Transverse colon (tissue), 4 donors: ENCODE results near the gene ELAC1. TPM values are rescaled to one million over a fixed set of nuclear protein-coding genes. Genes with fewer than 3 reads are reported as not detected.

Source experiments
- DNase-seq: peaks from one replicate; pipeline ENCODE4 v3.0.0-alpha.2; 2019
- H3K27ac ChIP-seq, 4 donors: fragments of 200-600 bp; sonication (generic); 2 replicates each; pipeline ENCODE4 v1.5.1; 2016 to 2018; ENCODE audit warnings: inconsistent platforms in 4 of 4
- H3K27me3 ChIP-seq: fragments of 200-600 bp; sonication (generic); 2 replicates; pipeline ENCODE4 v1.5.1; 2017; ENCODE audit warnings: inconsistent platforms
- H3K36me3 ChIP-seq, 4 donors: fragments of 200-600 bp; sonication (generic); 2 replicates each; pipeline ENCODE4 v1.5.1; 2017 to 2019; ENCODE audit warnings: inconsistent platforms in 4 of 4
- H3K4me1 ChIP-seq, 4 donors: fragments of 200-600 bp; sonication (generic); 2 replicates each; pipeline ENCODE4 v1.5.1; 2017 to 2020; ENCODE audit warnings: inconsistent platforms in 4 of 4
- H3K4me3 ChIP-seq, 4 donors: fragments of 200-600 bp; sonication (generic); 1 replicate in 1 of 4; 2 replicates in 3 of 4; pipeline versions ENCODE4 v1.5.1 to v1.6.1; 2017 to 2019; ENCODE audit warnings: inconsistent platforms in 4 of 4
- H3K9me3 ChIP-seq, 2 donors: fragments of 200-600 bp; sonication (generic); 2 replicates each; pipeline ENCODE4 v1.5.1; 2017 to 2019; ENCODE audit warnings: inconsistent platforms in 2 of 2
- CTCF ChIP-seq, 5 experiments: fragments of 200-600 bp in 3 of 5; fragments of 450-650 bp in 2 of 5; sonication (generic) in 3 of 5; IDR thresholded peaks; 1 replicate in 2 of 5; 2 replicates in 3 of 5; pipeline ENCODE4 v1.5.1; 2016 to 2017; ENCODE audit warnings: antibody characterized with exemption in 5 of 5, inconsistent platforms in 3 of 5, mild to moderate bottlenecking in 2 of 5, moderate library complexity in 1 of 5
- EP300 ChIP-seq: sonication (generic); formaldehyde crosslinking; IDR thresholded peaks from one replicate; pipeline ENCODE4 v1.6.1; 2017; ENCODE audit warnings: antibody characterized with exemption, low read depth
- POLR2A ChIP-seq: fragments of 450-650 bp; IDR thresholded peaks from one replicate; pipeline ENCODE4 v1.6.1; 2016; ENCODE audit warnings: antibody characterized with exemption, mild to moderate bottlenecking, moderate library complexity
- POLR2AphosphoS5 ChIP-seq, 3 donors: sonication (generic); formaldehyde crosslinking; IDR thresholded peaks; one replicate each; pipeline ENCODE4 v1.6.1; 2016; ENCODE audit warnings: antibody characterized with exemption in 3 of 3
- WGBS, 2 donors: methylation state at CpG; one replicate each; pipeline ENCODE4 v1.1.5; 2018; ENCODE audit warnings: low coverage in 1 of 2; 5-methylcytosine and 5-hydroxymethylcytosine counted together
- in situ Hi-C, 4 donors: fragments of 200-750 bp; cut with MboI; loops; one replicate each; pipeline versions ENCODE4 v1.15.0 to v1.15.1; 2017; ENCODE audit warnings: low sequenced_read_pairs in 3 of 4, low pct_ligation_motif_present in 1 of 4, low pct_unique_long_range_greater_than_20kb in 1 of 4
- intact Hi-C: fragments of 100-400 bp; cut with DNase I; formaldehyde crosslinking; loops from one replicate; pipeline ENCODE4 v1.15.1; 2023; ENCODE audit warnings: low total_unique reads
- total RNA-seq, 4 donors: library from RNA; depleted of rRNA; stranded (reverse); fragments of >200 nt; gene quantifications; one replicate each; pipeline ENCODE4 v1.1.0, GENCODE V29; 2016

ELAC1 gene
- total RNA-seq, 4 donors from 2014 or later: 3.2 to 9.6 (median 6.4) TPM; not detected in 1

- no peak for DNase-seq
- Histone ChIP-seq H3K27ac (peak overlapping the region; percentile 52 to 75 (median 69)), H3K9me3 (no peaks in the 10 kb centered on the region), H3K36me3 (peaks cover 0 to 16% (median 5%) of the 10 kb centered on the region in 4 donors), H3K4me3 (no peak overlapping the region), H3K27me3 (no peaks in the 10 kb centered on the region), H3K4me1 (peaks cover 0 to 23% (median 16%) of the 10 kb centered on the region in 4 donors)
- no peak for TF ChIP-seq POLR2AphosphoS5 (IDR thresholded peaks at IDR 0.05)
- TF ChIP-seq CTCF (IDR thresholded peaks at IDR 0.05): peak in 2 of 5 experiments; percentile 14 to 23
- no peak for TF ChIP-seq EP300
- no peak for TF ChIP-seq POLR2A
- 47% methylated on average over 3 of the region's 3 CpGs; no CpG with 5 or more reads in 1 of the 2 donors for WGBS, 2 donors
- in situ Hi-C loops (no loop called here), intact Hi-C loops (no loop called here)
Observed at GRCh38 chr18:50982802-50983179, 15.0 kb downstream of the ELAC1 start.

GRCh38 chr18:50986360-50987087, 18.7 kb downstream of the ELAC1 start:
- intact Hi-C loops: no loop called here
- no peaks in the 10 kb centered on the region for H3K9me3 ChIP-seq
- 84% methylated on average over 2 of the region's 2 CpGs; no CpG with 5 or more reads in 1 of the 2 donors for WGBS, 2 donors
- H3K36me3 ChIP-seq: no peaks in the 10 kb centered on the region
- in situ Hi-C loops: no loop called here
- H3K4me3 ChIP-seq: no peak overlapping the region
- H3K4me1 ChIP-seq: peaks cover 0 to 13% (median 12%) of the 10 kb centered on the region in 4 donors
- no peak overlapping the region for H3K27ac ChIP-seq
- DNase-seq: no peak
- TF ChIP-seq POLR2A (no peak), POLR2AphosphoS5 (IDR thresholded peaks at IDR 0.05) (no peak), CTCF (IDR thresholded peaks at IDR 0.05) (no peak), EP300 (no peak)
- no peaks in the 10 kb centered on the region for H3K27me3 ChIP-seq

- intact Hi-C loops (no loop called here), in situ Hi-C loops (no loop called here)
- no peak for DNase-seq
- no peak overlapping the region for H3K4me3 ChIP-seq
- 40 to 73% methylated on average over 2 of the region's 2 CpGs for WGBS, 2 donors
- TF ChIP-seq EP300: no peak
- TF ChIP-seq POLR2AphosphoS5 (IDR thresholded peaks at IDR 0.05): no peak
- TF ChIP-seq CTCF (IDR thresholded peaks at IDR 0.05): no peak
- TF ChIP-seq POLR2A: no peak
- no peaks in the 10 kb centered on the region for H3K36me3 ChIP-seq
- no peaks in the 10 kb centered on the region for H3K27me3 ChIP-seq
- peaks cover 0 to 7% (median 6%) of the 10 kb centered on the region in 4 donors for H3K4me1 ChIP-seq
- no peak overlapping the region for H3K27ac ChIP-seq
- H3K9me3 ChIP-seq: no peaks in the 10 kb centered on the region
Observed at GRCh38 chr18:50987261-50987660, 19.4 kb downstream of the ELAC1 start.

- no peaks in the 10 kb centered on the region for H3K9me3 ChIP-seq
- TF ChIP-seq POLR2AphosphoS5 (IDR thresholded peaks at IDR 0.05) (no peak), POLR2A (no peak), CTCF (IDR thresholded peaks at IDR 0.05) (no peak), EP300 (no peak)
- 83 to 100% methylated on average over 1 to 3 of the region's 3 CpGs for WGBS, 2 donors
- intact Hi-C loops: no loop called here
- no peaks in the 10 kb centered on the region for H3K36me3 ChIP-seq
- no peak overlapping the region for H3K4me3 ChIP-seq
- H3K4me1 ChIP-seq: no peaks in the 10 kb centered on the region
- no peak overlapping the region for H3K27ac ChIP-seq
- in situ Hi-C loops: no loop called here
- no peak for DNase-seq
- H3K27me3 ChIP-seq: no peaks in the 10 kb centered on the region
Observed at GRCh38 chr18:50989711-50990110, 21.9 kb downstream of the ELAC1 start.
